LNCAP (cell line): ENCODE measurements around the gene KDM5B.

Experiments
- TF ChIP-seq, protein P1 (sequence below): fragments of 450-650 bp; IDR thresholded peaks from 2 replicates; pipeline ENCODE4 v1.5.1; 2017; ENCODE audit warnings: mild to moderate bottlenecking

The KDM5B gene

DNA sequence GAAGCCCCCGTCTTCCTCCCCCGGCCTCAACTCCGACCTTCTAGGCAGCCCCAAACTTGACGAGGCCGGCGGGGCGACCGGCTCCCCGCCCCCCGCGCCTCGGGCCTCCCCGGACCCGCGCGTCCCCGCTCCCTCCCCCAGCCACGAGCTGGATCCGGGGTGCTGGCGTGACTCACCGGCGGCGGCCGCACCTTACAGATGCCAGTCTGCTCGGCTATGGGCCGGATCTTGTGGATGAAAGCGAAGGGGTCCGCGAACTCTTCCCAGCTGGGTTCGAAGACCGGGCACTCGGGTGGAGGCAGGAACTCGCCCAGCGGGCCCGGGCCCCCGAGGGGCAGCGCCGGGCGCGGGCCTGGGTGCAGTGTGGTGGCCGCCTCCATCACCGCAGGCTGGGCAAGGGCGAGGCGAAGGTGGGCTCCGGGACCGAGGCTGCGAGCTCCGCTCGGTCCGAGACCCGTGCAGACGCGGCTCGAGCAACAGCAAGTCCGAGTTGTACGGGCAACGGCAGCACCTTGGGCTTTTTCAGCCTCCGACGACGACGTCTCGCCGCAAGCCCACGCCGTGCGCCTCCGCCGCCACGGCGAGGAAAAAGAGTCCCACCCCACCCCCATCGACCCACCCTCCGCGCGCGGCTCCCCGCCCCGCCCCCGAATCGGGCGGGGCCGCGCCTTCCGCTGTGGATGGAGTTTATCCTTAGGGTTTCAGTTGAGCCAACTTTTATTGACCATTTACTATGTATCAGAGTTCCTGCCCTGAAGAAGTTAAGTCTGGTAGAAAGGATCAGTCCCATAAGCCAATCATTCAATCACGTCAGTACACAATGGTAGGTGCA, at the start of gene KDM5B:
KDM5B (minus strand) TSS at position 496 of the 832 bp plus-strand sequence; CDS start at position 380, 116 bp downstream.
- TF ChIP-seq, protein P1, sequence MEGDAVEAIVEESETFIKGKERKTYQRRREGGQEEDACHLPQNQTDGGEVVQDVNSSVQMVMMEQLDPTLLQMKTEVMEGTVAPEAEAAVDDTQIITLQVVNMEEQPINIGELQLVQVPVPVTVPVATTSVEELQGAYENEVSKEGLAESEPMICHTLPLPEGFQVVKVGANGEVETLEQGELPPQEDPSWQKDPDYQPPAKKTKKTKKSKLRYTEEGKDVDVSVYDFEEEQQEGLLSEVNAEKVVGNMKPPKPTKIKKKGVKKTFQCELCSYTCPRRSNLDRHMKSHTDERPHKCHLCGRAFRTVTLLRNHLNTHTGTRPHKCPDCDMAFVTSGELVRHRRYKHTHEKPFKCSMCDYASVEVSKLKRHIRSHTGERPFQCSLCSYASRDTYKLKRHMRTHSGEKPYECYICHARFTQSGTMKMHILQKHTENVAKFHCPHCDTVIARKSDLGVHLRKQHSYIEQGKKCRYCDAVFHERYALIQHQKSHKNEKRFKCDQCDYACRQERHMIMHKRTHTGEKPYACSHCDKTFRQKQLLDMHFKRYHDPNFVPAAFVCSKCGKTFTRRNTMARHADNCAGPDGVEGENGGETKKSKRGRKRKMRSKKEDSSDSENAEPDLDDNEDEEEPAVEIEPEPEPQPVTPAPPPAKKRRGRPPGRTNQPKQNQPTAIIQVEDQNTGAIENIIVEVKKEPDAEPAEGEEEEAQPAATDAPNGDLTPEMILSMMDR = no peak

DNA sequence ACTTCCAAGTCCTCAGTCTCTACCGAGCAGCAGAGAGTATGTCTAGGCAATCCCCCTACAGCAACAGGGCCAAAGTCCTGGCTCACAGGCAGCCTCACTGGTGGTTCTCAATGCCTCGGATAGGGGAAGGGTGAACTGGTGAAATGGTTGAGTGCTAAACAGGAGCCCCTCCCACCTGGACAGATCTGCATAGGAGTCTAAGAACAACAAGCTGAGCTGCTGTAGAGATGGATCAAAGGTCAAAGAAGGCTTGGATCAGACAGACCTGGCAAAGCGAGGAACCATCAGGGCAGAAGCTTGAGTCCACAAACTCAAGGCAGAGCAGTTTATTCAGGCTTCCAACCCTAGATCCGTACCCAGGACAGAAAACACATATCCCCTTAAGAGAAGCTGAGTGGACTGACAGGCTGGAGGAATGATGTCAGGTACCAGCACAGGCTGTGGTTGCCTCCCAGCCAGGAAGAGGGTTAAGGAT, 49.0 kb upstream of the KDM5B start:
- TF ChIP-seq, protein P1 = no peak

DNA sequence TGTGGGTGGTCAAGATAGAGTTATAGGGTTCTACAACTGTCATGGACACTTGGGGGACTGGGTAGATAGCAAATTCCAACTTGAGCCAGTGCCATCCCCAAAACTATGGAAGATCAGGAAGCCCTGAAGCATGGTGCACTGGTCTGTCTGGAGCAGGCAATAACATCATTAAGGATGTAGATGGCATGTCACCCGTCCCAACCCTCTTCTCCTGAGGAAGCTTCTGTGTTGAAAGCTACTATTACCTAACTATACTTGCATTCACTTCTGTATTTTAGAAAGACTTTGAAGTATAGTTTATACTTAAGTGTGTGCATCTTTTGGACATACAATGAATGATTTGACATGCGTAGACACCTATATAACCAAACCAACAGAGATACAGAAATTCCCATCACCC, 47.8 kb upstream of the KDM5B start:
- TF ChIP-seq, protein P1 = no peak

- TF ChIP-seq, protein P1 = no peak
Observed at GRCh38 chr1:202854787-202855186, 46.6 kb upstream of the KDM5B start.

DNA sequence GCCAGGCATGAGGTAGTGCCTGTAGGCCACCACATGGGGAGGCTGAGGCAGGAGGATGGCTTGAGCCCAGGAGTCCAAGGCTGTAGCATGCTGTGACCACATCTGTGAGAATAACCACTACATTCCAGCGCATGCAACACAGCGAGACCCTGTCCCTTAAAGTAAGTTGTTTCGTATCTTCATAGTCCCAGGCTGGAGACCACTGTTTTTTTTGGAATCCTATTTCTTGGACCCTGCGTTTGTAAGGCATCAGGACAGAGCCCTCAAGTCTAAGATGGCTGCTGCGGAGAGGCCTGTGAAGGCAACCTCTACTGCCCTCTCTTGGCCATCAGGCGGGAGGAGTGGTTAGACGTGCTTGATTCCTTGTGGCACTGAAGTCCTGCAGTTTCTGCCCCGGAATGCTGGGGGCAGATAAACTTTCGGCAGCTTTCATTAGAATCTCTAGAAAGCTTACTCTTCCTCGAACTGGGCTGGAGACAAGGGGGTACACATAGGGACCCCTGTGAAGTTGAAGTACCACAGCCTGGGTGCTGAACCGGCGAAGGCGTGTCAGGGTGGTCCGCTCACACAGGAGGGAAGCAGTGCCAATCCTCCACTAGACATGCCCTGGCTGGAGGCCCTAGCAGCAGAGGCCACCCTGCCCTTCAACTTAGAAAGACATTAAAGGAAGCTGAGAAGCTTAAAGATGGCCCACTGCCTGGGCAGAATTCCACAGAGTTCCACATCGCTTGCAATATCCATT, 44.1 kb upstream of the KDM5B start:
- TF ChIP-seq, protein P1 = peak; percentile 56

GRCh38 chr1:202850593-202851362, 42.6 kb upstream of the KDM5B start:
- TF ChIP-seq, protein P1 = no peak

DNA sequence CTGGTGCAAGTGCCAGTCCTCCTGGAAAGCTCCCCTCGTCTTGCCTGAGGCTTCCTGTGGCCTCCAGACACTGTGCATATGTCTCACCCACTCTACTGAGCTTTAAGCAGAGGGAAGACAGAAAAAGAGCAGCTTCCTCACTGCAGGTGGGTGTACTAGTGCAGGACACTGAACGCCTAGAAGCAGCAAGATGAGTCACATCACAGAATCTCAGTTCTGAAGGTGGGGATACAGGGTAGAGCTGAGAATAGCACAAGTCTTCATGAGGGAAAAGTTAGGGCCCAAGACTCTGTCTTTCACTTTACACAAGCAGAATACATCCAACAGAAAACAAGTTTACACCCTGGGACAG, 39.9 kb upstream of the KDM5B start:
- TF ChIP-seq, protein P1 = no peak
